ENCODE data around the gene HSPA12A. TPM values are rescaled to one million over a fixed set of nuclear protein-coding genes. Genes with fewer than 3 reads are reported as not detected.

The HSPA12A gene
- total RNA-seq, 1 donor from 2014 or later = 22.5 TPM

Other genes starting within 250 kb of the HSPA12A start
- gene PNLIP, start 196.6 kb downstream of the HSPA12A start, total RNA-seq = not detected
- gene PNLIPRP1, start 151.6 kb downstream of the HSPA12A start, total RNA-seq = not detected
- gene PNLIPRP2, start 121.6 kb downstream of the HSPA12A start, total RNA-seq = not detected
- gene ENO4, start 106.9 kb upstream of the HSPA12A start, total RNA-seq = 0.64 TPM

Data from left ventricle myocardium superior (tissue), 1 donor.